H1 (cell line): ENCODE results near the gene SNX7. TPM values are rescaled to one million over a fixed set of nuclear protein-coding genes. Genes with fewer than 3 reads are reported as not detected.

ENCODE experiments used
- HDAC2 ChIP-seq, 2 experiments: fragments of 300-600 bp in 1 of 2; sonication (generic) in 1 of 2; IDR thresholded peaks; 2 replicates each; pipeline ENCODE4 v1.6.1; 2011 to 2012; ENCODE audit warnings: low read depth in 2 of 2, low read length in 2 of 2, mild to moderate bottlenecking in 2 of 2, moderate library complexity in 2 of 2, borderline replicate concordance in 1 of 2, inconsistent platforms in 1 of 2
- HDAC6 ChIP-seq: IDR thresholded peaks from one replicate; pipeline ENCODE4 v1.7.1; 2012; ENCODE audit warnings: low read depth, mild to moderate bottlenecking, inconsistent platforms, low read length, moderate library complexity
- NRF1 ChIP-seq: IDR thresholded peaks from 2 replicates; pipeline ENCODE4 v1.6.1; 2011; ENCODE audit warnings: mild to moderate bottlenecking, low read depth, low read length, improper control_type of control experiment
- polyA plus RNA-seq, 7 experiments: library from polyadenylated mRNA; depleted of rRNA in 3 of 7; stranded (reverse) in 5 of 7; unstranded in 2 of 7; fragments of >200 nt in 5 of 7; fragments of 200-250 nt in 2 of 7; gene quantifications; 1 replicate in 5 of 7; 2 replicates in 1 of 7; 4 replicates in 1 of 7; pipeline versions ENCODE4 v1.2.1 to v1.2.3, GENCODE V29; 2011 to 2013; ENCODE audit warnings: missing spikeins in 2 of 7, mixed read lengths in 2 of 7
- total RNA-seq: library from RNA; stranded (reverse); fragmentation: NEBNext Ultra II Directional; extraction: Animal tissue kit (Norgen Biotek cat#: 25700); gene quantifications from 2 replicates; pipeline ENCODE4 v1.2.1, GENCODE V29; 2021

Gene SNX7
- total and polyA plus RNA-seq, 2 of the 8 experiments (the other 6 are each of a cell fraction or from before 2014, with no cell fraction given), result 9.2 to 23.8 TPM

DNA sequence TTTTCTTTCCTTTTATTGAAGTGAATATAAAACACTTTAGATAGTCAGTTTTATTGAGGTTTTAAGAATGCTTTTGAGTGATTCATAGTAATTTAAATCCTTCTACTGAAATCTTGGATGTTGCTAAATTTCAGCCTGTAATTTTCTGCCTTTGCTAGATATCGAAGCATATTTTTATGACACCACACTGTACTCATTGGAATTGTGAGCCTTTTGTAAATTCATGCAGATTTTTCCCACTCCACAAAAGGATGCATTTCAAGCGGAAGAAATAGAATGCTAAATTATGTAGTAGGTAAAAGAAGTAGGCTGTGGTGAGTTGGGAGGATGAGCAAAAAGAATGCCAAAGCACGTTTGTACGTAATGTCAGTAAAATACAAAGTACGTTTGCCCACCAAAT, 13.8 kb downstream of the SNX7 start (continued):
- TF ChIP-seq NRF1 (no peak), HDAC6 (no peak), HDAC2 (IDR thresholded peaks at IDR 0.05; ENCODE audit: borderline replicate concordance in 1 of 2, low read depth in 2 of 2, low read length in 2 of 2) (no peak)
